ENCODE measurements around the gene CCDC172.

GRCh38 chr10:116385311-116385710, 61.1 kb downstream of the CCDC172 start:
- TF ChIP-seq CTCF (IDR thresholded peaks at IDR 0.05) (no peak), POLR2A (IDR thresholded peaks at IDR 0.05) (no peak)

All from uterus (tissue), 2 donors.